NCI-H69 (cell line): Measurements from ENCODE around the gene BOD1.

ENCODE experiments used
- DNase-seq: peaks from one replicate; lab custom pipeline; 2025; lab: John Stamatoyannopoulos, UW

Gene BOD1

GRCh38 chr5:173616577-173617118 lies at the start of gene BOD1:
Gene BOD1, minus strand, starts transcription at chr5:173616650. Its CDS starts 214 bp downstream, at chr5:173616436.
- DNase-seq = peak; percentile 99

DNA sequence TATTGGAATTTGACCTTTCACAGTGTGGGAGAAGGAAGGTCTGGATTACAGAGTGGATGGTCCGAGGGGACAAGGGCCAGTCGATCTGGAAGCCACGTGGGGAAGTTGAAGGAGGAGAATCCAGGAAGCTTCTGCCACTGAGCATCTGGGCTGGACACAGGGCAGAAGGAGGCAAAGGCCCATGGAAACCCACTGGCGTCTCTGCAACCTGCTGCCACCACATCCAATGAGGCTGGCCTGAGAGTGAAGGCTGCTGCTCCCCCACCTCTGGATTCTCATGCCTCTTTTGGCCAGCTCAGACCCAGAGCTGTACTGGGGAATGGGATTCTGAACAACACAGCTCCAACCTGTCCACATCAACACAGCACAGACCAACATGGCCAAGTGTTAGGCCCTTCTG lies 48.9 kb upstream of the BOD1 start:
- DNase-seq = no peak

DNA sequence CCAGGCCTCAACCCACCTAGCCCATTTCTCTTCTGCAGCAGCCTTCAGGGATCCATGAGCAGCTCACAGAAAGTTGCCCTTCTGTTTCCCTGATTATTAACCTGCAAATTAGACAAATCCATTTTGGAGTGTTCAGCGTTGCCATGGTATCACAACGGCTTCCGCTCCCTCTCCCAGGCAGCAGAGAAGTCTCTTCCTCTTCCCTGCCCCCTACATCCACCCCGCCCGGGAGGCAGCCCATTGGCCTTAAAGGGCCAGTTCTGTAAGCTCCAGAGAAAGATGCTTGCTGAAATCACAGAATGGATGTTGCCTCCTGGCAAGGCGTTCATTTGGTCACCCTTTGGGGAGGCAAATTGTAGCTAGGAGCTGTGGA lies 47.7 kb upstream of the BOD1 start:
- DNase-seq = peak; percentile 53

GRCh38 chr5:173663352-173664153 lies 47.1 kb upstream of the BOD1 start:
- no peak for DNase-seq

- DNase-seq = peak; percentile 11
Observed at GRCh38 chr5:173662581-173663351, 46.3 kb upstream of the BOD1 start.

GRCh38 chr5:173660481-173661280 lies 44.2 kb upstream of the BOD1 start:
- no peak for DNase-seq

GRCh38 chr5:173659423-173659822 lies 43.0 kb upstream of the BOD1 start:
- no peak for DNase-seq

GRCh38 chr5:173657741-173658356 lies 41.4 kb upstream of the BOD1 start:
- no peak for DNase-seq

DNA sequence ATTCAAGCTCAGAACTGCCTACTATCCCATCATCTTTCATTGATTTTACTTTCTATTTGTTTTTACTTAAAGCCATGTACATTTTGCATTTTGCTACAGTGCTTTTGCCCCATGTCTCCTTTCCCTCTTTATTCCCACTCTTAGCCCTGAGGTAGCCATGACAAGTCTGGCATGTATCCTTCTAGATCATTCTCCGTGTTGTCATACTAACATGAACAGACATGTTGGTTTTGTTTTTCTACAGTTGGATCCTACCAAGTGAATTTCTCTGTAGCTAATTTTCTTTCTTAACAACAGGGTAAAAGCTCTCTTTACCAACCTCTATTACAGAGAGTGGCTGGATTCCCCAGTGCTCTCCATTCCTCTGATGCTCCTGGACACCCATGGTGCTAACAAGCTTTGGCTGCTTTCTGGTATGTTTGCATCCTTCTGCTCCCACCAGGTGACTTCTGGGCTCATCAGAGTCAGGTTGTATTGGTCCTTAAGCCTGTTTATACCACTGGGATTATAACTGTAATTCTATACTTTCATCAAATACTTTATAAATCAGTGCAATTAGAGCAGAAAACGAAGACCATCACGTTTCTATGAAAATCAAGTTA lies 38.8 kb upstream of the BOD1 start:
- no peak for DNase-seq

DNA sequence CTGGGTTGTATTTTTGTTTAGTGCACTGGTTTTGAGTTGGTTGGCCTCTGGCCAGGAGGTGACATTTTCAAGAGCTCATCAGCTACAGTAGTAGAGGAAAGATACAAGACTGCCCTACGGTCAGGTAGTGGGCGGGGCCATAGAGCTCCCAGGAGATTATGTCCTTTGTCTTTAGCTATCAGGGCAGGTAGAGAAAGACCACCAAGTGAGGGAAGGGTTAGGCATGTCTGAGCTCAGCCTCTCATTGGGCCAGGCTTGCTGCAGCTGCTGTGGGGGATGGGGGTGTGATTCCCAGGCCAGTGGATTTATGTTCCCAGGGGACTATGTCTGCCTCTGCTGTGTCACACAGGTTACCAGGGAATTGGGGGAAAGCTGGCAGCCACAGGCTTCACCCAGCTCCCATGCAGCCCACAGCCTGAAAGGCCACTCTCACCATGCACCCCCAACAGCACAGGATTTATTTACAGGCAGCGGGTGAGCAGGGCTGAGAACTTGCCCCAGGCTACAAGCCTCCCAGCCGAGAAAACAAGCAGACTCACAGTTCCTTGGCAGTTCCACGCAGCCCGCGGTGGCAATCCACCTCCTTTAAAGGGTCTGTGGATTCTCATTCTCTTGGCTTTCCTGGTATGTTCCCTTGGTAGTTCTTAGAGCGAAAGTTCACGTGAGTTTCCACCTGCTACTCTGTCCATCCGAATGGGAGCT lies 37.5 kb upstream of the BOD1 start:
- no peak for DNase-seq

DNA sequence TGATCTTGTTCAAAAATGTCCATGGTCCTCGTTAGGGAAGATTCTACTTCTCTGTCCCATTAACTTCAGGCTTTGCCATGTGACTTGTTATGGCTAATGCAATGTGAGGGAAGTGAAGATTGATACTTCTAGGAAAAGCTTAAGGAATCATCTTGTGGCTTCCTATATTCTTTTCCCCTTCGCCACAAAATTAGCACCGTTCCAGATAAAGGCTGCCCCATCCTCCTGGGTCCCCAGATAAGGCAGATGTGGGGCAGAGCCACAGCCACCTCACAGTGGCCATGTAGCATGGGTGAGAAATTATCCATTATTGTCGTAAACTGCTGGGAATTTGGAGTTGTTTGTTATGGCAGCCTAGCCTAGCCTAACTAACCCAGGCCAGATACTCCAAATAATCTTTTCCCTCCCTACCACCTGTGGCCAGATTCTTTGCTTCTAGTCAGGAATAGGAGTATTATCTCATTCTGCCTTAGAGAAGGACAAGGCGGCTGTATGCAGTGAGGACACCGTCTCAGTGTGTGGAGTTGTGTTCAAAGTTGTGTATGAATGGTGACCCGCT lies 31.9 kb upstream of the BOD1 start:
- no peak for DNase-seq

DNA sequence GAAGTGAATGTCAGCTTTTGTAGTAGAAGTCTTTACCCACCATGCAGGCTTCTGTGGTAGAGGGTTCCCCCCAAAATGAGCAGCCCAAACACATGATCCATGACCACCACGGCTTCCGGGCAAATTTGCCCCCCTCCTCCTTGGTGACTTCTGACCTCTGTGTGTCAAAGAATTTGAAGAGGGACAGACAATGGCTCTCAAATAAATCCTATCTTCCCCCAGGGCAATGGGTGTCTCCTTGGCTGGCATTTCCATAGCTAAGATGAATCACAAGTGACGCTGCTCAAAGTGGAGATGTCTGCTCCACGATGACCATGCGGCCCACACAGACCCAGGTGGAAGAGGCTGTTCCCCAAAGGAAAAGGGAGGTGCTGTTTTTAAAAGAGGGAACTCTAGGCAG lies 30.2 kb upstream of the BOD1 start:
- no peak for DNase-seq

GRCh38 chr5:173645890-173646574 lies 29.6 kb upstream of the BOD1 start:
- DNase-seq = no peak

DNA sequence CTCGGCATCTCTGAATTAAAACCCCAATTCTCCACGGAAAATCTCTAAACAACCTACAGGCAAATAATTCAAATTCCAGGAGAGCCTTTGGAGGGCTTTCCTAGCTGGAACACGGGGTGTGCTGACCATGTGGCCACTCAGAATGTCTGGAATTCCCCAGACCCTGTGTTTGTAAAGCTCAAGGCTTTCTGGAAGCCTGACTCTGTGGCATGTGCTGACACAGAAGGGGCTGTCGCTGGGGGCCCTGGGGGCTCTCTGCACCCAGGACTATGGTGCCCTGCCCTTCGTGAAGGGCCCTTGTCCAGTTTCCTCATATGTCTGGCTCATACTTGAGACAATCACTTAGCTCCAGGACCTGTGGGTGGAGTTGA lies 29.0 kb upstream of the BOD1 start:
- DNase-seq = no peak

- no peak for DNase-seq
Observed at GRCh38 chr5:173644673-173645436, 28.4 kb upstream of the BOD1 start.

DNA sequence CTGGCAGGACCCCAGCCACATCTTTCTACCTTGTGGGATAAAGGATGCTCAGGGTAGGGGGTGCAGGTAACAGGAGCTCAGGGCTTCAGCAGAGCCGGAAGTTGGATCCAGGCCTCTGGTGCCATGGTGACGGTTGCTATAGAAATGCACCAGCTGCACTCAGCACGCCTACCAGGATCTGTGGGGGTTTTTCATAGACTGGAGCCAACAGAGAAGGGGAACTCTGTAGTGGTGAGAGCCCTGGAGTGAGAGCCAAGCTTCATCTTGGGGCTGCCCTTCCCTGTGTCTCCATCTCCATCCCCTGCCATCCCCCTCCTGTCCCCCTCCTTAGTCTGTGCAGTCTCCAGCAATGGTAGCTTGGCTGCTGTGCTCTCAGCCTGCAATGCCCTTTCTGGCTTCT lies 27.5 kb upstream of the BOD1 start:
- peak; percentile 82 for DNase-seq

DNA sequence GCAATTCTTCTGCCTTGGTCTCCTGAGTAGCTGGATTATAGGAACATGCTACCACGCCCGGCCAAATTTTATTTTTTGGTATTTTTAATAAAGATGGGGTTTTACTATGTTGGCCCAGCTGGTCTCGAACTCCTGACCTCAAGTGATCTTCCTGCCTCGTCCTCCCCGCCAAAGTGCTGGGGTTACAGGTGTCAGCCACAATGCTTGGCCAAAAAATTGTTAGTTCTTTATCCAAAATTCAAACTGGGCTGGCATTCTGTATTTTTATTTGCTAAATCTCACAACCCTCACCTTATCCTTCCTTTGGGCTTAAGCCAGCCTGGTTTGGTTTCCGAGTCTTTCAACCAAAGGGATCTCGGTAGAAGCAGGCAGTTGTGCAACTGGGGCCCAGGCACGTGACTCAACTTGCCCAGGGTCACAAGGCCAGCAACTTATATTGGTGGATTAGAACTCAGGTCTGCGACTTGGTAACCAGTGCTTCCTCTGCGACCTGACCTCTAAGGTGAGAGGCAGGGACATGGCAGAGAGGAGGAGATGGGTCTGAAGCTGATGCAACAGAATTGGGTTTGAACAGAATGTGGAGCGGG lies 26.5 kb upstream of the BOD1 start:
- no peak for DNase-seq

DNA sequence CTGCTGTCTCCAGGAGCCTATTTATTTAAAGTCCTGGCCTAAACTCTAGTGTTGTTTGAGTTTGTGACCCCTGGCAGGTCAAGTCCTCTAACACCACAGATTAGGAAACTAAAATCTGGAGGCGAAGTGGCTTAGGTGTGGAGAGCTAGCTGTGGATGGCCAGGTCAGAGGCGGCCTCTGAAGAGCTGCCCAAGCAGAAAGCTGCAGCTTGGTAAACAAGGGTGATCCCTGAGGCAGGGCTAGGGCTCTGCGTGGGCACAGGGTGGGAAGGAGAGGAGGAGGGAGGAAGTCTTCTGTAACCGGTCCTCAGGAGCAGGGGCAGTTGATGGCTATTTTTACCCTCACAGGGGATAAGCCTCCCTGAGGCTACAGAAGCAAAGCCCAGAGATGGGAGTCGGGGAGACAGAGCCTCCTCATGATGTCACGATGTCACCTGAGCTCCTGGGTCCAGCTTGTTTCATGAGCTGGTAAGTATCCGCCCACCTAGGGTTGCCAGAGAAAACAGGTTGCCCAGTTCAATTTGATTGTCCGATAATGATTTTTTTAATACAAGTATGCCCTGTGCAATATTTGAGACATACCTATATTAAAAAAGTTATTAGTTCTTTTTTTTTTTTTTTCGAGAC lies 25.9 kb upstream of the BOD1 start:
- DNase-seq = no peak
